Measurements from ENCODE around the gene AIFM3. TPM values are rescaled to one million over a fixed set of nuclear protein-coding genes. Genes with fewer than 3 reads are reported as not detected.

The AIFM3 gene
- total RNA-seq, 1 experiment from 2014 or later = 9.7 TPM

GRCh38 chr22:20964799-20965103 lies 2.3 kb upstream of the AIFM3 start:
- Histone ChIP-seq H4K20me1 (ENCODE audit: insufficient read depth) (no peaks in the 10 kb centered on the region), H3K9me2 (ENCODE audit: insufficient read depth) (no peaks in the 10 kb centered on the region), H3K9ac (ENCODE audit: low read length) (no peak overlapping the region), H3K4me3 (replicated peaks in 1 of 2; ENCODE audit: low read depth in 1 of 2, low read length in 2 of 2) (no peak overlapping the region), H3K4me2 (ENCODE audit: low read length) (no peak overlapping the region), H3K4me1 (ENCODE audit: control insufficient read depth in 1 of 2, insufficient read depth in 2 of 2, low read length in 2 of 2) (peaks cover 0 to 4% of the 10 kb centered on the region in 2 experiments; a peak in 1 of 4 replicates), H3K79me2 (ENCODE audit: insufficient read depth, low read length) (no peaks in the 10 kb centered on the region), H3K27ac (ENCODE audit: low read depth, low read length) (no peak overlapping the region), H3K36me3 (ENCODE audit: control insufficient read depth in 1 of 2, insufficient read depth in 2 of 2, low read length in 2 of 2) (no peaks in the 10 kb centered on the region), H3K27me3 (ENCODE audit: insufficient read depth, low read length) (no peaks in the 10 kb centered on the region), H3K9me3 (ENCODE audit: control insufficient read depth in 1 of 2, insufficient read depth in 1 of 2, low read depth in 1 of 2, low read length in 2 of 2) (no peaks in the 10 kb centered on the region), H2AFZ (ENCODE audit: low read depth, low read length, poor library complexity, severe bottlenecking) (no peak overlapping the region)
- CTCF ChIA-PET = no interaction called here
- ATAC-seq (no peak), DNase-seq (ENCODE audit: low read depth, low spot score) (no peak)
- intact Hi-C loops (cut with micrococcal nuclease) = no loop called here
- no TSS peak for BruUV-seq (replicated peaks)
- TF ChIP-seq TCF7L2 (IDR thresholded peaks at IDR 0.05; ENCODE audit: borderline replicate concordance, extremely low read depth, insufficient read depth, insufficient read length) (no peak), YY1 (IDR thresholded peaks at IDR 0.05; ENCODE audit: extremely low read depth, insufficient replicate concordance, low read depth, low read length) (no peak), POLR2AphosphoS5 (IDR thresholded peaks at IDR 0.05; ENCODE audit: low read depth, low read length) (no peak), CBX3 (IDR thresholded peaks at IDR 0.05; ENCODE audit: low read depth) (no peak), SP1 (IDR thresholded peaks at IDR 0.05; ENCODE audit: low read depth) (no peak), FOSL1 (IDR thresholded peaks at IDR 0.05; ENCODE audit: low read depth) (no peak), SRF (IDR thresholded peaks at IDR 0.05; ENCODE audit: low read depth) (no peak), CTCF (IDR thresholded peaks at IDR 0.05 in 2 of 3, conservative IDR thresholded peaks at IDR 0.05 in 1 of 3; ENCODE audit: borderline replicate concordance in 1 of 3, insufficient read depth in 1 of 3, low read depth in 2 of 3, low read length in 2 of 3) (no peak), POLR2A (IDR thresholded peaks at IDR 0.05; ENCODE audit: borderline replicate concordance, extremely low read depth, insufficient read depth, insufficient read length) (no peak), EGR1 (IDR thresholded peaks at IDR 0.05; ENCODE audit: low read depth) (no peak), ATF3 (IDR thresholded peaks at IDR 0.05) (no peak), CEBPB (IDR thresholded peaks at IDR 0.05; ENCODE audit: low read depth) (no peak), EZH2 (IDR thresholded peaks at IDR 0.05) (no peak), ELF1 (IDR thresholded peaks at IDR 0.05; ENCODE audit: borderline replicate concordance, low read depth) (no peak), ZFX (IDR thresholded peaks at IDR 0.05) (no peak), EZH2phosphoT487 (IDR thresholded peaks at IDR 0.05; ENCODE audit: borderline replicate concordance) (no peak), ZNF274 (IDR thresholded peaks at IDR 0.05; ENCODE audit: low read depth, low read length) (no peak)
- POLR2A ChIA-PET = no interaction called here
- RAD21 ChIA-PET (ENCODE audit: low non-redundant PET in 1 of 2, low total read pairs in 2 of 2, uncharacterized antibody in 2 of 2, unreplicated experiment in 2 of 2) = no interaction called here
